Activated CD8-positive, alpha-beta T cell treated with anti-CD3 and anti-CD28 coated beads for 36 hours (primary cell): ENCODE measurements around the gene ABCC3. TPM values are rescaled to one million over a fixed set of nuclear protein-coding genes. Genes with fewer than 3 reads are reported as not detected.

Source experiments
- ATAC-seq: fragments of 200-7000 bp; cut with Tn5 transposase; one replicate; pipeline ENCODE4 v1.10.0; 2021; ENCODE audit warnings: mild to moderate bottlenecking, moderate library complexity
- CTCF ChIA-PET: fragments of 350-600 bp; sonication (Branson Sonifier 250); formaldehyde crosslinking; loops from one replicate; lab custom pipeline; 2021; ENCODE audit warnings: antibody characterized with exemption; lab: Charles Lee
- POLR2A ChIA-PET: fragments of 350-600 bp; sonication (Branson Sonifier 250); formaldehyde crosslinking; loops from one replicate; lab custom pipeline; 2021; ENCODE audit warnings: antibody characterized with exemption; lab: Charles Lee
- DNase-seq: peaks from one replicate; pipeline ENCODE4 v3.0.0-alpha.2; 2020
- H3K27ac Mint-ChIP-seq: one replicate; pipeline ENCODE4 v1.8.0; 2021; ENCODE audit warnings: mild to moderate bottlenecking, mixed read lengths
- H3K27me3 Mint-ChIP-seq: one replicate; pipeline ENCODE4 v1.8.0; 2021; ENCODE audit warnings: mixed read lengths
- H3K36me3 Mint-ChIP-seq: one replicate; pipeline ENCODE4 v1.8.0; 2021; ENCODE audit warnings: low read depth, mixed read lengths
- H3K4me1 Mint-ChIP-seq: one replicate; pipeline ENCODE4 v1.8.0; 2021; ENCODE audit warnings: low read depth, mixed read lengths
- H3K4me3 Mint-ChIP-seq: one replicate; pipeline ENCODE4 v1.8.0; 2021; ENCODE audit warnings: mild to moderate bottlenecking, moderate library complexity, mixed read lengths
- H3K9me3 Mint-ChIP-seq: one replicate; pipeline ENCODE4 v1.8.0; 2021; ENCODE audit warnings: mixed read lengths
- CTCF ChIP-seq: fragments of 200-600 bp; IDR thresholded peaks from one replicate; pipeline ENCODE4 v1.8.0; 2022; ENCODE audit warnings: antibody characterized with exemption, mild to moderate bottlenecking
- intact Hi-C: fragments of 100-400 bp; cut with micrococcal nuclease; formaldehyde crosslinking; loops from one replicate; pipeline ENCODE4 v1.10.0; 2022
- total RNA-seq, 2 experiments: library from RNA; stranded (reverse); gene quantifications; one replicate each; pipeline ENCODE4 v1.2.3, GENCODE V29; 2021

The ABCC3 gene
- total RNA-seq, 2 experiments from 2014 or later = not detected

- H3K27me3 Mint-ChIP-seq = no peaks in the 10 kb centered on the region
- no peaks in the 10 kb centered on the region for H3K4me1 Mint-ChIP-seq
- POLR2A ChIA-PET = no interaction called here
- no peaks in the 10 kb centered on the region for H3K36me3 Mint-ChIP-seq
- H3K4me3 Mint-ChIP-seq = no peak overlapping the region
- H3K27ac Mint-ChIP-seq = no peak overlapping the region
- H3K9me3 Mint-ChIP-seq = no peaks in the 10 kb centered on the region
- no peak for TF ChIP-seq CTCF
- DNase-seq (no peak), ATAC-seq (no peak)
- CTCF ChIA-PET = no interaction called here
- intact Hi-C loops = no loop called here
Observed at GRCh38 chr17:50686494-50687199, 52.0 kb downstream of the ABCC3 start.

- H3K36me3 Mint-ChIP-seq = no peaks in the 10 kb centered on the region
- ChIA-PET CTCF (no interaction called here), POLR2A (no interaction called here)
- H3K27ac Mint-ChIP-seq = no peak overlapping the region
- ATAC-seq (no peak), DNase-seq (no peak)
- no peaks in the 10 kb centered on the region for H3K4me1 Mint-ChIP-seq
- no peaks in the 10 kb centered on the region for H3K27me3 Mint-ChIP-seq
- H3K9me3 Mint-ChIP-seq = no peaks in the 10 kb centered on the region
- H3K4me3 Mint-ChIP-seq = no peak overlapping the region
- TF ChIP-seq CTCF = no peak
- intact Hi-C loops = no loop called here
Observed at GRCh38 chr17:50687200-50688066, 52.8 kb downstream of the ABCC3 start.

GRCh38 chr17:50688245-50688644, 53.6 kb downstream of the ABCC3 start:
- no peak overlapping the region for H3K27ac Mint-ChIP-seq
- H3K4me1 Mint-ChIP-seq = no peaks in the 10 kb centered on the region
- H3K9me3 Mint-ChIP-seq = no peaks in the 10 kb centered on the region
- no peak for DNase-seq
- H3K27me3 Mint-ChIP-seq = no peaks in the 10 kb centered on the region
- H3K4me3 Mint-ChIP-seq = no peak overlapping the region
- TF ChIP-seq CTCF = no peak
- H3K36me3 Mint-ChIP-seq = peaks cover 3% of the 10 kb centered on the region
- intact Hi-C loops = no loop called here
- ChIA-PET POLR2A (no interaction called here), CTCF (no interaction called here)
- no peak for ATAC-seq

- no peak for DNase-seq
- Mint-ChIP-seq H3K36me3 (peaks cover 5% of the 10 kb centered on the region), H3K9me3 (no peaks in the 10 kb centered on the region), H3K27ac (no peak overlapping the region), H3K4me1 (no peaks in the 10 kb centered on the region), H3K27me3 (no peaks in the 10 kb centered on the region), H3K4me3 (no peak overlapping the region)
- ChIA-PET CTCF (no interaction called here), POLR2A (no interaction called here)
- no peak for TF ChIP-seq CTCF
- ATAC-seq = no peak
- intact Hi-C loops = no loop called here
Observed at GRCh38 chr17:50689251-50689650, 54.6 kb downstream of the ABCC3 start.
